Skeletal muscle cell (primary cell): ENCODE data around the gene CRLF2.

Source experiments
- DNase-seq: peaks from one replicate; pipeline ENCODE4 v3.0.0-alpha.2; 2010; ENCODE audit warnings: low read depth
- H3K4me3 ChIP-seq: 2 replicates; pipeline ENCODE4 v1.5.1; 2011; ENCODE audit warnings: low read depth, mild to moderate bottlenecking, control low read depth, low read length, moderate library complexity

The CRLF2 gene

GRCh38 chrX:1144293-1144692 is 68.2 kb downstream of the CRLF2 start:
- no peak overlapping the region for H3K4me3 ChIP-seq
- no peak for DNase-seq
